NCI-H748 treated with DMSO at 0.1 percent for 48 hours (cell line): Measurements from ENCODE around the gene GOLGA6D.
"Not testable (repeated sequence)": the region's sequence is repeated elsewhere in the genome, so short reads cannot be mapped to it uniquely, and the experiment has no call there.

ENCODE experiments used
- DNase-seq: peaks from one replicate; lab custom pipeline; 2025; lab: John Stamatoyannopoulos, UW

Gene GOLGA6D

GRCh38 chr15:75293660-75294059 lies 11.0 kb downstream of the GOLGA6D start:
- DNase-seq: not testable (repeated sequence)

DNA sequence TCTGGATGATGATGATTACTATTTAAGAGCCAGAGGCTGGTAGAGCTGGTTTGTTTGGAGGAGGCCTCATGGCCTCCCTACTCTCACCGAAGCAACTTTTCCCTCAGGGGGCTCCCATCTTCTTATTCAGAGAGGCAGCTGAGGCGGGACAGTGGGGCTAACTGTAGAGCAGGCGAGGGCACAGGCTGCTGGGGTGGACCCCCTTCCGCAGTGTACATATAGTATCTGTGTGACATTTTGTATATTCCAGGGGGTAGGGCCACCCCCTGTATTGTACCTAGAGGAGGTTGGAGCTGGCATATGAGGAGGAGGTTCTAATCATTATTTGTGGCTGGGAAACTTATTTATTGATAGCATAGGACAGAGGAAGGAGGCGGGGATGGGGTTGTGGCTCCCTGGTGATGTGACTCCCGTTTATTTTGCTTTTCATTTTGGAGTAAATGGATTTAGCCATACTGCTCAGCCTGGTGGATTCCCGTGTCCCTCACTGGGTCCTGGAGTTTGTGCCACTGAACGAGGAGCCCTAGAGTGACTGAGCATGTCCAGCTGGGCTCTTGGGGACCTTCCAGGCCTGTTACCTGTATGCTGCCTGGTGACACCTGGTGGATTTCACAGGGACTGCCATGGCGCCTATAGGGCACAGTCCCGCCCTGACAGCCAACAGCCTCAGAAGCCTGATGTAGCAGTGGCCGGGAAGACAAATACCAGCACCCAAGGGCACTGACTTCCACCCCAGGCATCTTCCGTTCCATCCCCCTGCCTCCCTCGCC lies 16.1 kb downstream of the GOLGA6D start:
- DNase-seq: not testable (repeated sequence)

DNA sequence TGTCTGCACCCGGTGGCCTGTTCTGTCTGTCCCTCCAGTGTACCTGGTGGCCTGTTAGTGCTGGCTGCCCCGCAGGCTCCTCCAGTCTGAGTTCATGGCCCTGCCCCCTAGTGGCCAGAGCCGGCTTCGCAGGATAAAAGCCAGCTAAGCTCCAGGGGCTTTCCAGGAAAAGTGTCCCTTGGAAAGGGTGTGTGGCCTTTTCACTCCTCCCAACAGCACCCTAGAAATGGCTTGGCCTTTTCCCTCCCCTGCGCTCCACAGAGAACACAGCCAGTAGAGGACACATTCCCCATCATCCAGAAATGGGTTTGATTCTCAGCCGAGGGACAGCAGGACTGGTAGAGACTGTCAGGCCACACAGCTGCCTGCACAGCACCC lies 16.7 kb downstream of the GOLGA6D start:
- DNase-seq: not testable (repeated sequence)

GRCh38 chr15:75300026-75300425 lies 17.4 kb downstream of the GOLGA6D start:
- not testable (repeated sequence) for DNase-seq

DNA sequence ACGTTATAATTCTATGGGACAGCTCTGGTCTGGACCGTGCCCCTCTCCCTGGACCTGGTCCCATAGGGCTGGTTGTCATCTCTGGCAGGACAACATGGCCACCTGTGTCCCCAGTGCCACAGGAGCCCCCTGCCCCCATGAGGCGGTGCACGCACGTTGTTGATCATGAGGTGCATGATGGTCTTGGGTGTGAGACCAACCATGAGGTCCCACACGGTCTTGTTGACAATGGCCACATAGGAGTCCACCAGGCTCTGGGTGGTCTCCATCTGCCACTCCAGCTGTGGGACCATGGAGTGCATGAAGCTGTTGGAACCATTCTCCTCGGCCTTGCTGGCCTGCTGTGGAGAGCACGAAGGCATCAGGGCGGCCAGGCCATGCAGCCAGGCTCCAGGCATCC lies 19.7 kb downstream of the GOLGA6D start:
- DNase-seq: no peak

DNA sequence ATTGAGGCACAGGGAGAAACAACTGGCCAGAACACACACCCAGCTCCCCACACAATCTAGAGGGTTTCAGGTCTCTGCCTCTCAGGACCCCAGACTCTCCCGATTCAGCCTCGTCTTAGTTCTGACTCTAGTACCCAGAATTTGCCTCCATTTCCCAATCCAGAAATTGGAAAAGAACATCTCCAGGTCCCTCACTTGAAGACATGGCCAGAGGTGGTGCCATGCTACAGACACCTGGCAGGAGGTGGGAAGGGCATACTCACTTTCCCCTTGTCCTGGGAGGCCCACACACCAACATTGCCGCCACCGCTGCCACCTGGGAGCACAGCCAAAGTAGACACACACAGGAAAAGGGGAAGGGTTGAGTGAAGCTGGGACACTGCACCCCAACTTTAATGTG lies 20.1 kb downstream of the GOLGA6D start:
- DNase-seq: not testable (repeated sequence)

DNA sequence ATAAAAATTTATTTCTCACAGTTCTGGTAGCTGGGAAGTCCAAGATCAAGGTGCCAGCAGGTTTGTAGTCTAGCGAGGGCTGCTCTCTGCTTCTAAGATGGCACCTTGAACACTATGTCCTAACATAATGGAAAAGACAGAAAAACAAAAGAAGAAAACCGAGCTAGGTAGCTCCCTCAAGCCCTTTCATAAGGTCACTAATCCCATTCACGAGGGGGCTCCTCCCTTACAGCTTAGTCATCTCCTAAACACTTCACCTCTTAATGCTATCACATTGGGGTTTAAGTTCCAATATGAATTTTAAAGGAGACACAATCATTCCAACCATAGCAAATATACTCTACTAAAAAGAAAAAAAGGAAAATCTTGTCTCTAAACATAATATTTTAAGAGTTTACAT lies 23.6 kb downstream of the GOLGA6D start:
- no peak for DNase-seq

GRCh38 chr15:75307778-75308390 lies 25.2 kb downstream of the GOLGA6D start:
- DNase-seq: peak; percentile 17

- no peak for DNase-seq
Measured at GRCh38 chr15:75309711-75310110, 27.1 kb downstream of the GOLGA6D start.

DNA sequence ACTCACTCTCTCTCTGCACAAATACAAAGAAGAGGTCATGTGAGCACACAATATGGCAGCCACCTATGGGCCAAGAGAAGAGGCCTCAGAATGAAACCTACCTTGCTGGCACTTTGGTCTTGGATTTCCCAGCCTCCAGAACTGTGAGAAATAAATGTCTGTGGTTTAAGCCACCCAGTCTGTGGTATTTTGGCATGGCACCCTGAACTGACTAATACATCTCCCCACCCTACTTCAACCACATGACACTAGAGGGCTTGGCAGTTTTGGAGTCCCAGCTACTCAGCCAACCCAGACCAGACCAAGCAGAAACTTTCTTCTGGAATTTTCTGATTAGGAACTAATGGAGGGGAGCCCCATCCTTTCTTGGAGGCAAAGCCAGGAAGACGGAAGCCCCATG lies 29.9 kb downstream of the GOLGA6D start:
- DNase-seq: not testable (repeated sequence)

GRCh38 chr15:75313116-75313845 lies 30.6 kb downstream of the GOLGA6D start:
- DNase-seq: no peak

DNA sequence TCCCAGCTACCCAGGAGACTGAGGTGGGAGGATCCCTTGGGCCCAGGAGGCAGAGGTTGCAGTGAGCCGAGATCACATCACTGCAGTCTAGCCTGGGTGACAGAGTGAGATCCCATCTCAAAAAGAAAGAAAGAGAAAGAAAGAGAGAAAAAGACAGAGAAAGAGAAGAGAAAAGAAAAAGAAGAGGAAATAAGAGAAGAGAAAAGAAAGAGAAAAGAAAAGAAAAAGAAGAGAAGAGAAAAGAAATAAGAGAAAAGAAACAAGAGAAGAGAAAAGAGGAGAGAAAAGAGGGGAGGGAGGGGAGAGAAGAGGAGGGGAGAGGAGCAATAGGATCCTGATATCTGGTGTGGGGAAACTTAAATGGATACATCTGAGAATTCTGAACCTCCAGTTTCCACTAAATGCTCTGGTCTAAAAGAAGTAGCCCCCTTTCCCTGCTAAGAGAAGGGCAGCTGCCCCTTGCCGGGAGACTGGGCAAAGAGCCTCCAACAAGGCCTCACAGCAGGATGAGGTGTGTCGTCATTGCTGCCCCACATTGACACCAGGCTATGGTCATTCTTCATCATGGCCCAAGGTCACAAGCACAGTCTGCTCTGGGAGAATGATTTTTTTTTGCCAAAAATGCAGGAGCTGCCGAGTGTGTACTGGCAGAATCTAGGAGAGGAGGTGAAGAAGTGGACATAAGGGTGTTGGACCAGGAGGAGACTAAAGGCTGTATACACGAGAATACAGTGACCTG lies 32.1 kb downstream of the GOLGA6D start:
- DNase-seq: no peak

GRCh38 chr15:75319231-75319897 lies 36.7 kb downstream of the GOLGA6D start:
- DNase-seq: not testable (repeated sequence)

DNA sequence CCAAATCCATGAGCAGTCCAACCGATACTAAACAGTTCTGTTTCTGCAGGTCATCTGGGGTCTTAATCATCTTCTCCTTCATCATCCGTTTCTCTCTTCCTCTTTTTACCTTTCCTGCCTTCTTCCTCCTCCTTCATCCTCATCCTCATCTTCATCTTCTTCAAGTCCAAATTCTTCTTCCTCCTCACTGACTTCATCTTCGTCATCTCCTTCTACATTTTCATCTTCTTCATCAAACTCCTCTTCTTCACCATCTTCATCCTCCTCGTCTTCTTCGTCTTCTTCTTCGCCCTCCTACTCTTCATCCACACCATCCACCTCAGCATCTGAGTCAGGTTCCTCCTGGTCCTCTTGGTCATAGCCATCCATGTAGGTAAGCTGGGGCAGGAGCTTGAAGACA lies 39.1 kb downstream of the GOLGA6D start:
- DNase-seq: no peak

- no peak for DNase-seq
Measured at GRCh38 chr15:75325922-75326321, 43.3 kb downstream of the GOLGA6D start.

GRCh38 chr15:75327005-75327404 lies 44.4 kb downstream of the GOLGA6D start:
- DNase-seq: no peak

GRCh38 chr15:75327491-75327890 lies 44.9 kb downstream of the GOLGA6D start:
- no peak for DNase-seq

- DNase-seq: no peak
Measured at GRCh38 chr15:75328493-75329314, 46.1 kb downstream of the GOLGA6D start.

DNA sequence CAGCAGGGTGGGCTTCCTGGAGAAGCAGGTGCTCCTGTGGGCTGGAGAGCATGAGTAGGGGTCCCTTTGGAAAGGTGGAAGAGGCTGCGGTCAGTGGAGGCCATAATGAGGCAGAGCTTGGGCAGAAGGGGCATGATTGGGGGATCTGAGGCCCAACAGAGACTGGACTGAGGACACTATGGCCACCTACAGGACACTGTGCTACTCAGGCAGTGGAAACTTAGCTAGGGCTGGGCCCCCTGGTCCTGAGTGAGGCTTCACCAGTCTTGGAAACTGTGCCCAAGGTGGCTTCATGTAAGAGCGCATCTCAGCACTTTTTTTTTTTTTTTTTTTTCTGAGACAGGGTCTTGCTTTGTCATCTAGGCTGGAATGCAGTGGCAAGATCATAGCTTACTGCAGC lies 46.9 kb downstream of the GOLGA6D start:
- DNase-seq: no peak

- not testable (repeated sequence) for DNase-seq
Measured at GRCh38 chr15:75332093-75332492, 49.5 kb downstream of the GOLGA6D start.
